ENCODE data around the gene LEPR. TPM values are rescaled to one million over a fixed set of nuclear protein-coding genes. Genes with fewer than 3 reads are reported as not detected.

Gene LEPR
- total and polyA plus RNA-seq, 7 donors: 0.46 to 24.7 (median 5.3) TPM

- Histone ChIP-seq H3K4me3 (no peak overlapping the region), H3K36me3 (peaks cover 0 to 52% (median 9%) of the 10 kb centered on the region in 4 donors), H3K27me3 (no peaks in the 10 kb centered on the region), H3K4me1 (peaks cover 0 to 42% (median 33%) of the 10 kb centered on the region in 4 donors), H3K9me3 (no peaks in the 10 kb centered on the region), H3K27ac (peak overlapping the region in 1 of 4 donors; percentile 62)
- DNase-seq: no peak
- no peak for TF ChIP-seq POLR2AphosphoS5 (IDR thresholded peaks at IDR 0.05)
- TF ChIP-seq EP300 (IDR thresholded peaks at IDR 0.05): no peak
- TF ChIP-seq POLR2A (IDR thresholded peaks at IDR 0.05): no peak
- 96 to 97% methylated on average over 3 of the region's 3 CpGs for WGBS, 2 donors
- intact Hi-C loops (cut with DNase I): no loop called here
Observed at GRCh38 chr1:65425697-65426096, 5.2 kb downstream of the LEPR start.

DNA sequence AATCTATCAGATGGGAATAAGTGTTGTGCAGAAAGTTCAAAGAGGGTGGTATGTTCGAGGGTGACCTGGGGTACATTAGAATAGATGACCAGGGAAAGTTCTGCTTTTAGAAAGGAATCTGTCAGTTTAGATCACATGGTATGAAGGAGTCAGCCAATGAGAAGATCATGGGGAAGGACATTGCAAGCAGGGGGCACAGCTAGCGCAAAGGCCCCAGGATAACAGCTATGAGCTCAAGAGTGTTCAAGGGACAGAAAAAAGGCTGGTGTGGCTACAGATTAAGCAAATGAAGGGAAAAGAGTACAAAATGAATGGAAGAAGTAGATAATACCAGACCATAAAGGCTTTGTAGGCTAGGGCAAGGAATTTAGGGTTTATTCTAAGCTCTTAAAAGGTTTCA lies 8.6 kb downstream of the LEPR start:
- TF ChIP-seq POLR2AphosphoS5 (IDR thresholded peaks at IDR 0.05): no peak
- no peak for TF ChIP-seq POLR2A (IDR thresholded peaks at IDR 0.05)
- TF ChIP-seq, protein P1, sequence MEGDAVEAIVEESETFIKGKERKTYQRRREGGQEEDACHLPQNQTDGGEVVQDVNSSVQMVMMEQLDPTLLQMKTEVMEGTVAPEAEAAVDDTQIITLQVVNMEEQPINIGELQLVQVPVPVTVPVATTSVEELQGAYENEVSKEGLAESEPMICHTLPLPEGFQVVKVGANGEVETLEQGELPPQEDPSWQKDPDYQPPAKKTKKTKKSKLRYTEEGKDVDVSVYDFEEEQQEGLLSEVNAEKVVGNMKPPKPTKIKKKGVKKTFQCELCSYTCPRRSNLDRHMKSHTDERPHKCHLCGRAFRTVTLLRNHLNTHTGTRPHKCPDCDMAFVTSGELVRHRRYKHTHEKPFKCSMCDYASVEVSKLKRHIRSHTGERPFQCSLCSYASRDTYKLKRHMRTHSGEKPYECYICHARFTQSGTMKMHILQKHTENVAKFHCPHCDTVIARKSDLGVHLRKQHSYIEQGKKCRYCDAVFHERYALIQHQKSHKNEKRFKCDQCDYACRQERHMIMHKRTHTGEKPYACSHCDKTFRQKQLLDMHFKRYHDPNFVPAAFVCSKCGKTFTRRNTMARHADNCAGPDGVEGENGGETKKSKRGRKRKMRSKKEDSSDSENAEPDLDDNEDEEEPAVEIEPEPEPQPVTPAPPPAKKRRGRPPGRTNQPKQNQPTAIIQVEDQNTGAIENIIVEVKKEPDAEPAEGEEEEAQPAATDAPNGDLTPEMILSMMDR (IDR thresholded peaks at IDR 0.05): no peak
- no peak for TF ChIP-seq EP300 (IDR thresholded peaks at IDR 0.05)
- Histone ChIP-seq H3K27me3 (no peaks in the 10 kb centered on the region), H3K36me3 (peaks cover 0 to 77% (median 16%) of the 10 kb centered on the region in 4 donors), H3K9me3 (no peaks in the 10 kb centered on the region), H3K4me3 (no peak overlapping the region), H3K27ac (peak overlapping the region in 1 of 4 donors; percentile 55), H3K4me1 (peaks cover 0 to 20% (median 9%) of the 10 kb centered on the region in 4 donors)
- intact Hi-C loops (cut with DNase I): no loop called here
- WGBS, 2 donors: 96 to 97% methylated on average over 2 of the region's 2 CpGs
- DNase-seq: no peak

DNA sequence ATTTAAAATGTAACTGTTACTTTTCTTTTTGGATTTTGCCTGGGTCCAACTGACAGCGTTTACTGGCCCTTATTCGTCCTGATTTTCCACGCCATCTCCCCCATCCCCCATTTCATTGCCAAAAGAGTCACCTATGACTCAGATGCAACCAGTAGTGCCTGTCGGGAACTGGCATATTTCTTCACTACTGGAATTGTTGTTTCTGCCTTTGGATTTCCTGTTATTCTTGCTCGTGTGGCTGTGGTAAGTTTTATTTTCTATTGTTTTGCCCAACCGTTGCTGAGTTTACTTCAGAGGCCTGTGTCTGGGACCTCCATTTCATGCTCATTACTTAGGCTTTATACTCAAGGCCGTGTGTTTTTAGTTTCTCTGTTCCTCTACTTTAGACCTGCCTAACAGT lies 9.3 kb downstream of the LEPR start:
- peak in 1 of 4 donors; percentile 47 for TF ChIP-seq POLR2AphosphoS5 (IDR thresholded peaks at IDR 0.05)
- TF ChIP-seq POLR2A (IDR thresholded peaks at IDR 0.05): no peak
- Histone ChIP-seq H3K4me1 (peaks cover 0 to 14% (median 7%) of the 10 kb centered on the region in 4 donors), H3K9me3 (no peaks in the 10 kb centered on the region), H3K36me3 (peaks cover 0 to 77% (median 16%) of the 10 kb centered on the region in 4 donors), H3K4me3 (no peak overlapping the region), H3K27ac (peak overlapping the region in 3 of 4 donors; percentile 0 to 55 (median 29)), H3K27me3 (no peaks in the 10 kb centered on the region)
- WGBS, 2 donors: 74 to 78% methylated on average over 7 of the region's 7 CpGs
- DNase-seq: no peak
- intact Hi-C loops (cut with DNase I): loop anchor here (2.0 kb wide), 1 partner anchor 257 kb away; no protein-coding TSS in a partner anchor

GRCh38 chr1:65431111-65431705 lies 10.7 kb downstream of the LEPR start:
- 31 to 63% methylated on average over 1 of the region's 1 CpG for WGBS, 2 donors
- DNase-seq: no peak
- TF ChIP-seq, protein P1 (IDR thresholded peaks at IDR 0.05): peak in 2 of 4 experiments; percentile 30 to 39
- no peak for TF ChIP-seq POLR2AphosphoS5 (IDR thresholded peaks at IDR 0.05)
- Histone ChIP-seq H3K36me3 (peaks cover 0 to 64% (median 12%) of the 10 kb centered on the region in 4 donors), H3K4me3 (no peak overlapping the region), H3K27ac (peak overlapping the region in 1 of 4 donors; percentile 55), H3K4me1 (peaks cover 0 to 8% (median 6%) of the 10 kb centered on the region in 4 donors), H3K27me3 (no peaks in the 10 kb centered on the region), H3K9me3 (no peaks in the 10 kb centered on the region)
- intact Hi-C loops (cut with DNase I): loop anchor here (2.0 kb wide), 1 partner anchor 256 kb away; no protein-coding TSS in a partner anchor

DNA sequence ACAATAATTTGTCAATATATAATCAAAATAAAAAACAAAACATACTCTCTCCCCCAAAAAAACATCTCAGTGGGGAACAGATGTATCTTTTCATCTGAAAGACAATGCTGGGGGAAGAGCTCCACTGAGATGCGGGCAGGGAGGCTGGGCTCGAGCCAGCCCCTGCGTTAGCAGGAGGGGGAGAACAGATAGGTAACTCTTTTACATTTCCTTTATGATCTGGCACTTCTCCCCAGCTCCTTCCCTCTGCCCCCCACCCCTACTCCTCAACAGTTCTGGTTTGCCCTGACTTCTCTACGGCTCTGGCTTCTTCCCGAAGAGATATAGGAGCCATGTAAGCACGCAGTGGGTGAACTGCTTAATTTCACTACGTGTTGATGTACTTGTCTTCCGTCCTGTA lies 12.4 kb downstream of the LEPR start:
- H3K27ac ChIP-seq: no peak overlapping the region
- no peak overlapping the region for H3K4me3 ChIP-seq
- H3K4me1 ChIP-seq: peaks cover 0 to 11% (median 6%) of the 10 kb centered on the region in 4 donors
- DNase-seq: no peak
- TF ChIP-seq EP300 (IDR thresholded peaks at IDR 0.05): no peak
- no peak for TF ChIP-seq POLR2A (IDR thresholded peaks at IDR 0.05)
- TF ChIP-seq POLR2AphosphoS5 (IDR thresholded peaks at IDR 0.05): no peak
- TF ChIP-seq, protein P1 (IDR thresholded peaks at IDR 0.05): no peak
- 80 to 81% methylated on average over 8 of the region's 8 CpGs for WGBS, 2 donors
- peaks cover 0 to 47% (median 8%) of the 10 kb centered on the region in 4 donors for H3K36me3 ChIP-seq
- no peaks in the 10 kb centered on the region for H3K9me3 ChIP-seq
- intact Hi-C loops (cut with DNase I): no loop called here
- H3K27me3 ChIP-seq: no peaks in the 10 kb centered on the region
